Neural cell (in vitro differentiated cells): Measurements from ENCODE around the gene SPTSSA. TPM values are rescaled to one million over a fixed set of nuclear protein-coding genes. Genes with fewer than 3 reads are reported as not detected.

Experiments
- H2AFZ ChIP-seq: fragments of 200-600, 300-800 bp; sonication (generic), shearing (Covaris generic); 2 replicates; pipeline ENCODE4 v1.6.0; 2014; ENCODE audit warnings: low read depth, mild to moderate bottlenecking, antibody characterized with exemption, low read length, moderate library complexity
- H3F3A ChIP-seq: fragments of 200-600 bp; shearing (Covaris generic); 2 replicates; pipeline ENCODE4 v1.6.1; 2016; ENCODE audit warnings: mild to moderate bottlenecking, moderate library complexity, mixed read lengths, antibody characterized with exemption, low read length; ENCODE audit not compliant: insufficient read depth, poor library complexity, severe bottlenecking
- H3K27ac ChIP-seq: fragments of 200-600, 300-800 bp; sonication (generic), shearing (Covaris generic); 2 replicates; pipeline ENCODE4 v1.5.1; 2014; ENCODE audit warnings: mild to moderate bottlenecking, low read length, moderate library complexity
- H3K27me3 ChIP-seq: fragments of 300-800, 200-600 bp; sonication (generic), shearing (Covaris generic); 2 replicates; pipeline ENCODE4 v1.6.0; 2014; ENCODE audit warnings: mild to moderate bottlenecking, low read depth, low read length, moderate library complexity; ENCODE audit not compliant: insufficient read depth
- H3K36me3 ChIP-seq: fragments of 300-800, 200-600 bp; sonication (generic), shearing (Covaris generic); 2 replicates; pipeline ENCODE4 v1.5.1; 2014; ENCODE audit warnings: mild to moderate bottlenecking, antibody characterized with exemption, low read length, moderate library complexity; ENCODE audit not compliant: insufficient read depth
- H3K4me2 ChIP-seq: fragments of 300-800, 200-600 bp; sonication (generic), shearing (Covaris generic); 2 replicates; pipeline ENCODE4 v1.6.0; 2014; ENCODE audit warnings: mild to moderate bottlenecking, low read length
- H3K4me3 ChIP-seq: fragments of 300-800, 200-600 bp; sonication (generic), shearing (Covaris generic); 2 replicates; pipeline ENCODE4 v1.5.1; 2014; ENCODE audit warnings: mild to moderate bottlenecking, low read length, moderate library complexity
- H3K79me2 ChIP-seq: fragments of 200-600 bp; shearing (Covaris generic); replicated peaks from 2 replicates; pipeline ENCODE4 v1.6.0; 2014; ENCODE audit warnings: mild to moderate bottlenecking, low read length, moderate library complexity; ENCODE audit not compliant: insufficient read depth
- H3K9ac ChIP-seq: fragments of 300-800, 200-600 bp; sonication (generic), shearing (Covaris generic); 2 replicates; pipeline ENCODE4 v1.6.1; 2016; ENCODE audit warnings: mild to moderate bottlenecking, low read length, mixed read lengths
- H3K9me2 ChIP-seq: fragments of 200-600 bp; shearing (Covaris generic); 2 replicates; pipeline ENCODE4 v1.6.1; 2016; ENCODE audit warnings: mild to moderate bottlenecking, low read length, mixed read lengths; ENCODE audit not compliant: insufficient read depth
- H3K9me3 ChIP-seq: fragments of 200-600, 300-800 bp; sonication (generic), shearing (Covaris generic); 2 replicates; pipeline ENCODE4 v1.6.1; 2016; ENCODE audit warnings: mild to moderate bottlenecking, mixed run types, low read length, moderate library complexity, mixed read lengths
- H4K20me1 ChIP-seq: fragments of 200-600 bp; shearing (Covaris generic); 2 replicates; pipeline ENCODE4 v1.6.1; 2016; ENCODE audit warnings: mild to moderate bottlenecking, mixed run types; ENCODE audit not compliant: insufficient read depth
- EP300 ChIP-seq: fragments of 450-650 bp; conservative IDR thresholded peaks from 2 replicates; pipeline ENCODE4 v1.6.1; 2014; ENCODE audit warnings: antibody characterized with exemption, mild to moderate bottlenecking, moderate library complexity; ENCODE audit not compliant: poor library complexity, severe bottlenecking
- EZH2 ChIP-seq: fragments of 200-600, 300-800 bp; shearing (Covaris generic), sonication (generic); IDR thresholded peaks from 2 replicates; pipeline ENCODE4 v1.6.1; 2014; ENCODE audit warnings: antibody characterized with exemption, low read length, borderline replicate concordance, mild to moderate bottlenecking; ENCODE audit not compliant: insufficient read depth, poor library complexity, severe bottlenecking
- MXI1 ChIP-seq: fragments of 450-650 bp; conservative IDR thresholded peaks from 2 replicates; pipeline ENCODE4 v1.6.1; 2014; ENCODE audit warnings: antibody characterized with exemption, mild to moderate bottlenecking; ENCODE audit not compliant: poor library complexity, severe bottlenecking
- POLR2AphosphoS5 ChIP-seq: IDR thresholded peaks from 2 replicates; pipeline ENCODE4 v1.6.1; 2012
- RAD21 ChIP-seq: fragments of 450-650 bp; conservative IDR thresholded peaks from 2 replicates; pipeline ENCODE4 v1.6.1; 2014; ENCODE audit warnings: antibody characterized with exemption, mild to moderate bottlenecking, moderate library complexity
- REST ChIP-seq: IDR thresholded peaks from 2 replicates; pipeline ENCODE4 v1.6.1; 2012; ENCODE audit warnings: borderline replicate concordance
- SMC3 ChIP-seq: fragments of 450-650 bp; conservative IDR thresholded peaks from 2 replicates; pipeline ENCODE4 v1.6.1; 2014; ENCODE audit warnings: antibody characterized with exemption, mild to moderate bottlenecking, moderate library complexity; ENCODE audit not compliant: poor library complexity
- TAF1 ChIP-seq: IDR thresholded peaks from 2 replicates; pipeline ENCODE4 v1.6.1; 2012; ENCODE audit warnings: low read depth
- polyA plus RNA-seq: library from polyadenylated mRNA; depleted of rRNA; stranded (reverse); fragments of >200 nt; gene quantifications from 2 replicates; pipeline ENCODE4 v1.2.3, GENCODE V29; 2014
- TF ChIP-seq, protein P1 (sequence below): fragments of 450-650 bp; IDR thresholded peaks from 2 replicates; pipeline ENCODE4 v1.5.1; 2014; ENCODE audit warnings: antibody characterized with exemption, mild to moderate bottlenecking, moderate library complexity; ENCODE audit not compliant: poor library complexity, severe bottlenecking

The SPTSSA gene
- polyA plus RNA-seq, 1 donor from 2014 or later, result 16.0 TPM

- no peaks in the 10 kb centered on the region for H3K79me2 ChIP-seq
- H4K20me1 ChIP-seq, result no peaks in the 10 kb centered on the region
- TF ChIP-seq RAD21 (no peak), MXI1 (no peak), TAF1 (no peak), SMC3 (no peak), EZH2 (no peak), POLR2AphosphoS5 (no peak), REST (no peak), EP300 (no peak)
- TF ChIP-seq, protein P1, sequence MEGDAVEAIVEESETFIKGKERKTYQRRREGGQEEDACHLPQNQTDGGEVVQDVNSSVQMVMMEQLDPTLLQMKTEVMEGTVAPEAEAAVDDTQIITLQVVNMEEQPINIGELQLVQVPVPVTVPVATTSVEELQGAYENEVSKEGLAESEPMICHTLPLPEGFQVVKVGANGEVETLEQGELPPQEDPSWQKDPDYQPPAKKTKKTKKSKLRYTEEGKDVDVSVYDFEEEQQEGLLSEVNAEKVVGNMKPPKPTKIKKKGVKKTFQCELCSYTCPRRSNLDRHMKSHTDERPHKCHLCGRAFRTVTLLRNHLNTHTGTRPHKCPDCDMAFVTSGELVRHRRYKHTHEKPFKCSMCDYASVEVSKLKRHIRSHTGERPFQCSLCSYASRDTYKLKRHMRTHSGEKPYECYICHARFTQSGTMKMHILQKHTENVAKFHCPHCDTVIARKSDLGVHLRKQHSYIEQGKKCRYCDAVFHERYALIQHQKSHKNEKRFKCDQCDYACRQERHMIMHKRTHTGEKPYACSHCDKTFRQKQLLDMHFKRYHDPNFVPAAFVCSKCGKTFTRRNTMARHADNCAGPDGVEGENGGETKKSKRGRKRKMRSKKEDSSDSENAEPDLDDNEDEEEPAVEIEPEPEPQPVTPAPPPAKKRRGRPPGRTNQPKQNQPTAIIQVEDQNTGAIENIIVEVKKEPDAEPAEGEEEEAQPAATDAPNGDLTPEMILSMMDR, result no peak
- no peaks in the 10 kb centered on the region for H3F3A ChIP-seq
- no peak overlapping the region for H2AFZ ChIP-seq
- no peak overlapping the region for H3K27ac ChIP-seq
- no peak overlapping the region for H3K4me2 ChIP-seq
- H3K4me3 ChIP-seq, result no peak overlapping the region
- no peaks in the 10 kb centered on the region for H3K9me3 ChIP-seq
- H3K9ac ChIP-seq, result no peak overlapping the region
- no peaks in the 10 kb centered on the region for H3K27me3 ChIP-seq
- H3K36me3 ChIP-seq, result no peaks in the 10 kb centered on the region
- H3K9me2 ChIP-seq, result no peaks in the 10 kb centered on the region
These were observed 64.0 kb downstream of the SPTSSA start for GRCh38 chr14:34398024-34398423.

- Histone ChIP-seq H3K27me3 (no peaks in the 10 kb centered on the region), H3K9me3 (no peaks in the 10 kb centered on the region), H3K4me3 (no peak overlapping the region), H3K27ac (no peak overlapping the region), H2AFZ (no peak overlapping the region), H3K4me2 (no peak overlapping the region), H3F3A (no peaks in the 10 kb centered on the region), H3K79me2 (no peaks in the 10 kb centered on the region), H3K36me3 (no peaks in the 10 kb centered on the region), H3K9me2 (no peaks in the 10 kb centered on the region), H4K20me1 (no peaks in the 10 kb centered on the region), H3K9ac (no peak overlapping the region)
- no peak for TF ChIP-seq MXI1
- TF ChIP-seq EP300, result no peak
- no peak for TF ChIP-seq POLR2AphosphoS5
- no peak for TF ChIP-seq REST
- TF ChIP-seq TAF1, result no peak
- TF ChIP-seq, protein P1, result no peak
- no peak for TF ChIP-seq RAD21
- TF ChIP-seq EZH2, result no peak
- TF ChIP-seq SMC3, result no peak
These were observed 74.0 kb downstream of the SPTSSA start for GRCh38 chr14:34387974-34388516.
